Stimulated activated CD4-positive, alpha-beta T cell treated with anti-CD3 and anti-CD28 coated beads, Interleukin-2, amount 100 ng/mL, for 4 hours (primary cell): ENCODE results near the gene GPR55.

Experiments
- DNase-seq: peaks from one replicate; pipeline ENCODE4 v3.0.0-alpha.2; 2020; ENCODE audit warnings: low read depth

GPR55 gene

DNA sequence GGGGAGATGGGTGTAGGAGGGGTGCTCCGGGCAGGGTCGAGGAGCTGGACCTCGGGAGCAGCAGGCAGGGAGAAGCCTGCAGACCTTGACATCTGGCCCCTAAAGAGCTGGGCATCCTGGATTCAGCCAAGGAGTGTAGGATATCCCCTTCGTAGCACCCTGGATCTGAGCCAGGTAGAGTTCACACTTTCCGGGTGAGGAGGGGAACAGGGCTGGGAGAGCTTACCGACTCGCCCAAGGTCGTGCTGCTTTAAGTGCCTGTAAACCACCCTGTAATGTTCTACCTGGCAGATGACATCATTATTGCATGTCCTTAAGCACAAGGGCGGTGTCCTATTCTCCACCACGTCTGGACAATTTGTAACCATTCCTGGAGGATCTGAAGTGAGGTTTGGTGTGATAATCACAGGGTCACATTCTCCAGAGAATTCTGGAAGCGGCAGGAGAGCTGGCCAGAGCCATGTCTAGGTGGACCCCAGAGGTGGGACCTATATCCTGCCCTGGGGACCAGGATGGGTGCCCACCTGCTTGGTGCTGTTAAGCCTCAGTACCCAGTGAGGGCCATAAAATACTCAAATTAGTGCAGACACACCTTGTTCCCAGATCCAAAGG lies 45.7 kb downstream of the GPR55 start:
- DNase-seq, result no peak

DNA sequence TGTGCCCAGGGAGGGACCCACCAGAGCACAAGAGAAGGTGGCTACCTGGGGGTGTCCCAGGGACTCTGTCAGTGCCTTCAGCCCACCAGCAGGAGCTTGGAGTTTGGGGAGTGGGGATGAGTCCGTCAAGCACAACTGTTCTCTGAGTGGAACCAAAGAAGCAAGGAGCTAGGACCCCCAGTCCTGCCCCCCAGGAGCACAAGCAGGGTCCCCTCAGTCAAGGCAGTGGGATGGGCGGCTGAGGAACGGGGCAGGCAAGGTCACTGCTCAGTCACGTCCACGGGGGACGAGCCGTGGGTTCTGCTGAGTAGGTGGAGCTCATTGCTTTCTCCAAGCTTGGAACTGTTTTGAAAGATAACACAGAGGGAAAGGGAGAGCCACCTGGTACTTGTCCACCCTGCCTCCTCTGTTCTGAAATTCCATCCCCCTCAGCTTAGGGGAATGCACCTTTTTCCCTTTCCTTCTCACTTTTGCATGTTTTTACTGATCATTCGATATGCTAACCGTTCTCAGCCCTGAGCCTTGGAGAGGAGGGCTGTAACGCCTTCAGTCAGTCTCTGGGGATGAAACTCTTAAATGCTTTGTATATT lies 46.3 kb downstream of the GPR55 start:
- no peak for DNase-seq

DNA sequence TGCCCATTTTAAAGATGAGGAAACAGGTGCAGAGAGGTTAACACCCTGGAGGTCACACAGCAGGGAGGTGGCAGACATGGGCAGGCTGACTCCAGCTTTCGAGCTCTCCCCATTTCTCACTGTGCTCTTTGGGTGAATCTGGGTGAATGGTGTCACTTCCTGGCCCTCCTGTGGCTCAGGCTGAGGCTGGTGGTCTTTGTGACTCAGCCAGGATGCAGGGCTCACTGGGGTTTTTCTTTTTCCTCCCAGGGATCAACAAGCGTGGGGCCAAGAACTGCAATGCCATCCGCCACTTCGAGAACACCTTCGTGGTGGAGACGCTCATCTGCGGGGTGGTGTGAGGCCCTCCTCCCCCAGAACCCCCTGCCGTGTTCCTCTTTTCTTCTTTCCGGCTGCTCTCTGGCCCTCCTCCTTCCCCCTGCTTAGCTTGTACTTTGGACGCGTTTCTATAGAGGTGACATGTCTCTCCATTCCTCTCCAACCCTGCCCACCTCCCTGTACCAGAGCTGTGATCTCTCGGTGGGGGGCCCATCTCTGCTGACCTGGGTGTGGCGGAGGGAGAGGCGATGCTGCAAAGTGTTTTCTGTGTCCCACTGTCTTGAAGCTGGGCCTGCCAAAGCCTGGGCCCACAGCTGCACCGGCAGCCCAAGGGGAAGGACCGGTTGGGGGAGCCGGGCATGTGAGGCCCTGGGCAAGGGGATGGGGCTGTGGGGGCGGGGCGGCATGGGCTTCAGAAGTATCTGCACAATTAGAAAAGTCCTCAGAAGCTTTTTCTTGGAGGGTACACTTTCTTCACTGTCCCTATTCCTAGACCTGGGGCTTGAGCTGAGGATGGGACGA lies 47.1 kb downstream of the GPR55 start:
- DNase-seq, result no peak

DNA sequence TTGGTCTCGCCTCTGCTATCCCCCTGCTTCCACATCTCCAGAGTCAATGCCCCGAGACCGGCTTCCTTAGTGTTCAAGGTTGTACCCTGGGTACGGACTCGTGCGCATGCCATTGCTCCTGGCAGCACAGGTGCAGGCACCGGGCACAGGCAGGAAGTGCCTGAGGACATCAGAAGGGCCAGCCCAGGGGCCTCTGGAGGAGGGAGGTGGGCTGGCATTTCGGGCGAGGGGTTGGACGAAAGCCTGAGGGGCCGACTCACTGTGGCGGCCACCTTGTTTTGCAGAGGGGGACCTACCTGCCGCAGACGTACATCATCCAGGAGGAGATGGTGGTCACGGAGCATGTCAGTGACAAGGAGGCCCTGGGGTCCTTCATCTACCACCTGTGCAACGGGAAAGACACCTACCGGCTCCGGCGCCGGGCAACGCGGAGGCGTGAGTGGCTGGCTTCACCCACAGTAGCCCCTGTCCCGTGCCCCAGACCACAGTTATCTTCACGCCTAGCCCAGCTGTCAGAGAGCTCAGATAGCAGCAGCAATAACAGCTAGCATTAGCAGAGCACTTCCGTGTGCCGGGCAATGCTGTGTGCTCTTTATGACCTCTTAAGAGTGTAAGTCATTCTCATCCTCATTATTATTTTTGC lies 47.8 kb downstream of the GPR55 start:
- no peak for DNase-seq

DNA sequence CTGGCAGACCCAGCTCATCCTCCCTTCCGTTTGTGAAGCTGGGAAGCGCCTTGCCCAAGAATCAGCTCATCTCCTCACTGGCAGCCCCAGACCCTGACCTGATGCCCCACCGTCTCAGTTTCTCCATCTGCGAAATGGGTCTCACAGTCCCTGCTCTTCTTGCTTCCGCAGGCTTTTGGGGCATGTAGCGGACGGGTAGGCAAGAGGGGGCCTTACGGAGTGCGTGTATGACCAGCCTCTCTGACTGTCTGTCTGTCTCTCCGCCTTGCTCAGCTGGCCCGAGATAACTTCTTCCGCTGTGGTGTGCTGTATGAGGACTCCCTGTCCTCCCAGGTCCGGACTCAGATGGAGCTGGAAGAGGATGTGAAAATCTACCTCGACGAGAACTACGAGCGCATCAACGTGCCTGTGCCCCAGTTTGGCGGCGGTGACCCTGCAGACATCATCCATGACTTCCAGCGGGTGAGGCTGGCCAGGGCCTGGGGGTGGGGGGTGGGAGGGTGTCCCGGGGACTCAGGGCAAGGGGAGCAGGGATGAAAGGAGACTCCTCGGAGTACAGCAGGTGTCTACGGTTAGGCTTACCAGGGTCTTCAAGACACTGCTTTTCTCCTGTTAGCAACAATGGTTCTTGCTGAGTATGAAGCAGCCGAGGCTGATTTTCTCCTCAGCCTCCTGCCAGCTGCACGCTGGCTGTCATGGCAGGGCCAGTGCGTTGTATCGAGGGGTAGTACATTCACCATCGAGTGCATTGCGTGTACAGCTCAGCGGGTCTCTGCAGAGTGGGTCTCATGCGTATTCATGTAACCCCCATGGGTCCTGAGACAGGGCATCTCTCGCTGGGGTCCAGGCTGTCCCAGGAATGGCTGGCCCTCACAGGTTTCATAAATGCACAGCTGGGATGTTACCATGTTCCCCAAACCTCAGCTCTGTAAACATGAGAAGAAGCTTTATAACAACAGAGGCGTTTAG lies 49.4 kb downstream of the GPR55 start:
- DNase-seq, result no peak

DNA sequence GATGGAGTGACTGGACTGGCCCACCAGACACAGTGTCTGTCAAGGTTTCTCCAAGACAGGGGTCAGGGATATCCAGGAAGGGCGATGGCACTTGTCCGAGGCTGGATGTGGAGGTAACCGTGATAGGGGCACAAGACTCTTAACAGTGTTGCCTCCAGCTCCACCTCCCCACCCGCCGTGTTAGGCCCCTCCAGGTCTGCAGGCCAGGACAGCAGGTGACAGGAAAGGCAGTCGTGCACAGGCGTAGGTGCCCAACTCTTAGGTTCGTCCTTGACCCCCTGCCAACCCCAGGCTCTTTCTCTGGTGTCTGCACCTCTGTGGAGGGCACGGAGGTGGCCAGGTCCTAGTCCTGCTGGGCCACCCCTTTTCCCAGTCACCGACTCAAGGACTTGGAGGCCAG lies 50.2 kb downstream of the GPR55 start:
- no peak for DNase-seq

DNA sequence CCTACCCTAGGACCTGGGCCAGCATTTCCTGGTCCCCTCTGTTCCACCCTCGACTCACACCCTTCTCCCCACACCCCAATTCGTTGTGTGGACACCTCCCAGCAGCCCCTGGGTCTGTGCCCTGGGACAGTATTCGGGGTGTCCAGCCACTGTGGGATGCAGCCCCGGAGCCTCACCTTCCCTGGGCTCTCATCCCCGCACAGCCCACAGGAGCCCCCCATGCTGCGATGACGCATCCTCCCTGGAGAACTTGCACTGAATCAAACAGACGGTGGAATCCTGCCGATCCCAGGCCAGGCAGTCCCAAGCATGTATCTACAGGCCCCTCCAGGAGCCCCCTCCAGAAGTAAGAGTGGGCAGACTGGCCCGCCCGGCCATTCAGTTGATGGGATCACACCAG lies 50.6 kb downstream of the GPR55 start:
- DNase-seq, result no peak

DNA sequence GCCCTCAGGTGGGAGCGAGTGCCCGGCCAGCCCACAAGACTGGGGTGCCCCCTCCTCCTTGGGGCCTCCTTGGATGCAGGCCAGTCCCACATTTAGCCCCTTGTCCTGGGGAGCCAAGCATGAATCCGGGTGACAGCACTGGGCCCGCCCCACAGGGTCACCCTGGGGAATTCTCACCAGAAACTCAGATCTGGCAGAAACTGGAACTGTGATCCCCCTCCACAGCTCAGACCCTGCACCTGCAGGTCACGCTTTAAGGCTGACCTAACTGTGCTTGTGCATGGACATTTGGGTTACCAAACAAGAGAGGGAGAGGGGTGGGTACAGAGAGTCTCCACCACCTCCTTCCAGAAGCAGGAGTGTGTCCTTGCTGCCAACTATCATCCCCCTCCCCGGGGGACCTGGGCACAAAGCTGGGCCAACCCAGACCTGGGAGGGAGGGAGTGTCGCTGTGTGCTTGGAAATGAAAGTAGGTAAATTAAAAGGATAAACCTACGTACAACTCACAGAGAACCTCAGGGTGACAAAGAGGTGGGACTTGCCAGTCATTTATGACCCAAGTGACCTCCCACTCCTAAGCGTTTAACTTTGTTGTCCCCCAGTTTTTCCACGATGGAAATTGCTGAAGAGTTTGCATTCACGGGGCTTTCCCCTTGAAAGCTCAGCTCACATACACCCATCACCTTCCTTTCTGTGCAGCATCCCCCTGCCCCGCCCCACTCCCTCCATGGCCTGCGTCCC lies 51.2 kb downstream of the GPR55 start:
- DNase-seq, result no peak

DNA sequence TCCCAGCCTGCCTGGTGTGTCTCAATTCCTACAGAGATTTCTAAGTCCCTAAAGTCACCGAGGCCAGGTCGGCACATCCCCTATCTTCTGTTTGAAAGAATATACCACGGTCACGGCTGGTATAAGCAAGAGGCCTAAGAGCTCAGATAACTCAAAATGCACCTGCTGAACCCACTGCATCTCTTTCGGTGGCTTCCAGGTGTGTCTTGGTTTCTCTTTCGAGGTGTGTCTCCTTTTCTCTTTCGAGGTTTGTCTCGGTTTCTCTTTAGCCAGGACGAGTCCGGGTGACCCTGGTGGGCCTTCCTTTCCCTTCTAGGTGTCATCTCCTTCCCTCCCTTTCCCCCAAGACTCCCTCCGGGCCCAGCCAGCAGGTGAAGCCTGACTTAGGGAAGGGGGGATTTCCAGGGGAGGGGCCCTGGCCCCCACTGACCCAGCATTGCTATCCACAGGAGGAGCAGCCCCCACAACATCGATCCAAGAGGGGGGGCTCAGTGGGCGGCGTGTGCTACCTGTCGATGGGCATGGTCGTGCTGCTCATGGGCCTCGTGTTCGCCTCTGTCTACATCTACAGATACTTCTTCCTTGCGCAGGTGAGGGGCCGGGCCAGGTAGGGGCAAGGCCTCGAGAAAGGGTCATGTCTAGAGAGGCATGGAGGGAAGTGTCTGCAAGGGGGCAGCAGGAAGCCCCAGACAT lies 51.9 kb downstream of the GPR55 start:
- DNase-seq, result no peak

DNA sequence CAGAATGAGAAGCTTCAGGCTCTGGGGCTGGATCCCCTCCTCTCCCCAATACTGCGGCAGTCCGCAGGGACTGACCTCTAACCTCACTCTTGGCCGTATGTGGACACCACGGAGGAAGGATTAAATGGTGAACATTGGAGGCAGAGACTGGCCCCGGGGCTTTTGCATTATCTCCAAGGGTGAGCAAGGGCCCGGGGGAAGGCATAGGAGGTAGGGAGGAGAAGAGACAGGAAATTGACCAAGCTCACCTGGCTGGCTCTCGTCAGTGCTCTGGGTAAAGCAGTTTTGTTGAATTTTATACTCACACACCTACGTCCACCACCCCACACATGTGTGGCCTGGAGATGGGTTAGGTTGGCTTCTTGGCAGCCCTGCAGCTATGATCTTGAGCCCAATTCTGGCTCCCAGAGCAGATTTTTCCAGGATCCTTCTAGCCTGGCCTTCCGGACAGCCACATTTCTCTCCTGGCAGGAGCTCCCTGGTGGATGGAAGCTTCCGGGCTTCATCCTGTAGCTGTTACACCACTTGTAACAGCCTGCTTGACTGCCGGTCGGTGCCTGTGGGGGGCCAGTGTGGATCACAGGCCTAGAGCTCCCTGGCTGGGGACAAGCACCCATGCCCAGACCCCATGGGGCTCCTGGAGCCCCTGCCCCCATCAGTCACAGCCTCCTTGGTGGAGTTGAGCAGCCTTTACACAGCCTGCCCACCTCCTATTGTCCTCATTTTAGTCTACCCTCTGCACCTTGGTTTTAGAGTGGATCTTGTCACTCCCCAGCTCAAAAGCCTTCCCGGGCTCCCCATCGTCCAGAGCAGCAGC lies 52.7 kb downstream of the GPR55 start:
- DNase-seq, result no peak

DNA sequence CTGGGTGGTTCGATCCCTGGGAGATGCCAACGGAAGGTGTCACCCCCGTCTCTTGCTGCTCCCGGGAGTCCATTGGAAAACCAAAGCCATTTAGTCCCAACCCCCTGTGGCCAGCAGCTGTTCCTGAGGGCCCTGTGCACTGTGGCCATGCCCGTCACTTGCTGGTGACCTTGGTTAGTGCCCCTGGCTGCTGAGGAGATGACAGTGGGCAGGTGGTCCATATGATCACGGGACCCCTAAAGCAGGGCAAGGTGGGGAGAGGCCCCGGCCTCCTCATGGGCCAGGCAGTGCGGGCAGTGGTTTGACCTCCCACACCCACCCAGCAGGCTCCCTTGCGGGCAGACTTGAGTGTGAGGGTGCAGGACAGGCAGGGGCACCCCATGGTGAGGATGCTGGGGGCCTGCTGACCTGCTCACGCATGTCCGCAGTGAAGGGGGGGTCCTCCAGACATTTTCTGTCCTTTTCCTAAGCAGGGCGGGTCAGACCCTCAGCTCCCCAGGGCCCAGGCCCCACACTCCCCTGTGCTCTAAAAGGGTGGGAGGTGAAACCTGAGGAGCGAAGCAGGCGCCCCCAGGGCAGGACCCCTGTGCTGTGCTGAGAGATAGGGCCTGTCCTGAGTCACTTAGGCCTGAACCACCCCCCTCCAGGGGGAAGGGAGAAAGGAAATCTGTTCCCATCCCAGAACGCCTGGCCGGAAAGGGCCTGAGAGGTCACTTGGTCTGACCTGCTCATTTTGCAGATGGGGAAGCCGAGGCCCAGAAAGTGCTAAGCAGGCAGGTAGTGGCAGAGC lies 53.5 kb downstream of the GPR55 start:
- no peak for DNase-seq

DNA sequence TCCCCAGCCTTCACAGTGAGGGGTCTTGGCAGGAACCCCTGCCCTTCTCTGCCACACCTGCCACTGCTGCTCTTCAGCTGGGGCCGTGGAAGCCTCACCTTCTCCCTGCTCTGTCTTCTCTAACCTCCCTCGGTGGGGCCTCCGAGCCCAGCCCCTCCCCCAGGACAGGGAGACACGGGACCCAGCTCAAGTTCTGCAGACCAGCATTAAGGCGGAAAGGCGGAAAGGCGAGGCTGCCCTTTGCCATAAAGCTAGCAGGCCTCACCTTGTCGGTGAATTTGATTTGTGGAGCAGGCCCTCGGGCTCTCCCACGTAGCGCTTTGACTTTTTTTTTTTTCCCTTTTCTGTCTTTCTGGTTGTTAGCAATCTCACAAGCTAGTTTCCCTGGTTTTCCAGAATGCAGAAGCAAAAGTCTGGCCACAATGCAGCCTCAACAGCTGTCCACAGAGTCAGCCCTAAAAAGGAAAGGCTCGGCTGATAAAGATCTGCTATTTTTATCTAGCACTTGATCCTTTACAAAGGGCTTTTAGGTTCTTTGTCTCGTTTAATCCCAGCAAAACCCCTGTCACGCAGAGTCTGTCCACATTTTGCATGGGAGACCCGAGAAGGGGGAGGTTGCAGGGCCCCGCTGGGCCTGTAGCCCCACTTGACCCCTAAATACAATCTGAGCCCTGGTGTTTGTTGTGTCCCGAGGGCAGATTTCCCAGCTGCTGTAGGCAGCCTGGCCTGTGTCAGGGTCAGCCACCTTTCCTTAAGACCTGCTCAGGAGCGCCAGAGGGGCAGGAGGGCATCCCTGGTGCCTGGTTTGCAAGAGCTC lies 54.3 kb downstream of the GPR55 start:
- DNase-seq, result no peak

DNA sequence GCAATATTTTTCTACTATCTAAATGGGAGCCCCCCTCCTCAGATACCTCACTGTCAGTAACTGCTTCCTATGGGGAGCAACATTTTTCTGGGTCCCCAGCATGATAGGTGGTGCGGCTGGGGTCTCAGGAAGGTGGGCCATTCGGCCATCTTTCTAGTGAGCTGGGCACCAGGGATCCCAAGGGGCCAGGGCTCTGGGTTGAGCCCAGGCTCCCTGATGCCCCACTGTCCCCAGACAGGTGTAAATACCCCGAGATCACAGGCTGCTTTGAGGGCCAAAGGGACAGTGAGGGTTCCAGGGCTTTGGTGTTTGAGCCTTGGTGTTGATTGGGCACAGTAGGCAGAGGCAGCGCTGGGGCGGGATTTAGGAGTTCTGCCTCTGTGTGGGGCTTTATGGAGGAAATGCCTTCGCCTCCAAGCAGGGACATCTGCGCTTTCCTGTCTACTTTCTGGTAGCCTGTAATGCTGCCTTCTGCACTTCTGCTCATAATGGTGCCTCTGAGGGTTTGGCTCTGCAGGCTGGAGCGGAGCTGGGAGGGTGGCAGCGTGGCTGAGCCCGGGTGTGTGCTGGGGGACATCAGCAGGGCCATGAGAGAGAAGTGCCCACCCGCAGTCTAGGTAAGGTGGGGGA lies 55.0 kb downstream of the GPR55 start:
- no peak for DNase-seq

DNA sequence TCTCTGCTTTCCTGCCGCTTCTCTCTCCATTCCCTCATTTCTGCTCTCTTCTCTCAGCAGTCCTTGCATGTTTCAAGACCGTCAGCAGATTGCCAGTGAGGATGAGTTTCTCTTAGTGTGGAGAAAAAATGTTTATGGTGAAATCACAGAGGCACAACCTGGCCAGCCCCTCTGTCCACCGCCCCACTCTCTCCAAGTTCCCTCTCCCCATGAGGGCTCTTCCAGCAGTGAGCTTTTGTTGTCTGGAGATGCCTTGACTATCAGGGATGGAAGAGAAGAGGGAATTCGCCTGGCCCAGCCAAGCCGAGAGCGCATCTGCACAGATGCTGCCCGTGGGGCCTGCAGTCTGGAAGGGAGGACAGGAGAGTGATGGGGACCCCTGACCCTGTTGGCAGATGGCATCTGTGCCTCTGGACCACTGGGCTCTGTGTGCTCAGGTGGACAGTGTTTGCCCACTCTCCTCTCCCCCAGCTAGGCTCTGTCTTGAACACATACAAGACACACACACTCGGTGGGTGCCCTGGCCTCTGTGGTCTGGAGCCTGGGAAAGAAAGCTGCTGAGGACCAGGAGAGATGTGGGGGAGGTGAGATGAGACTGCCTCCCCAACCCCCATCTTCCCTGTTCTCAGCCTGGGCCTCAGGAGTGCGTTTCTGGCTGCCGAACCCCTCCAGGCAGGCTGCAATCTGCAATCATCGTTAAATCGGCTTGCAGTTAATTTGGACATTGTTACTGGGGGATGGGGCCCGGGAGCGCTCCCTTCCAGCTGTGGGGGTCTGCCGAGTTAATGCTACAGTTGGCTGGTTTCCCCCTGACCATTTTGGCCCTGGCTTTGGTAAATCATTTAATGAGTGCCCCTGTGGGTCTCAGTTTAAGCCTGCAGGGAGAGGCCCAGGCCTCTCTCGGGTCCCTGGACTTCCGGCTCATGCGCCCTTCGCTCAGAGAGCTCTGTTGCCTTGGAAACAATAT lies 55.8 kb downstream of the GPR55 start:
- DNase-seq, result no peak

DNA sequence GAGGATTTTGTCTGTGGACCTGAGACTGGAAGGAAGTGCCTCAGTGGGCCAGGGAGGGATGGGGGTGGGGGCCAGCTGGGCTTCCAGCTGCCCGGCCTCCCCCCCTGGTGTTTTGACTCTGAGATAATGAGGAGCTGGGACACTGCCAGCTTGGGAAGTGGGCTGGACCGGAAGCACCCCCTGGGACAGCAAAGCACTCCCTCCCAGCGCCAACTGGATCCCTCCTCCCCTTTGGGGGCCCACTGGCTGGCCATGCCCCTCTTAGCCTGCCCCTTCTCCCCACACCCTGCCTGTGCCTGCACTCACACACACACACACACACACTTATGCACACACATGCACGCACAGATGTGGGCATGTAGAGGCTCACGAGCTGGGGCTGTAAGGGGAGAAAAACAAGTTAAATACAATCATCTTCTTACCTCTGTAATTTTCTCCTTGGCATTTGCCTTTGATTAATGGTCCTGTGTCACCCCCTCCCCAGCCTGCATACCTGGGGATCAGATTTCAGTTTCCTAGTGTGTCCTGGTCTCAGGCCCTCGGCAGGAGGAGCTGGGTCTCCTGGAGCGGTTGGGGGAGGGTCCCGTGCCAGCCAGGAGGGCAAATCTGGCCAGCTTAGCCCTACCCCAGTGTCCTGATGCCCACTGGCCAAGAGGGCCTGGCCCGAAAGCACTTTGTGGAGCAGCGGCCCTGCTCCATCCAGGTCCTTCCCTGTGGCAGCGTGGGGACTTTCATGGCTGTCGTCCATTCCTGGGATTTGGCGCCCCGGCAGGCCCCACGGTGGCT lies 56.7 kb downstream of the GPR55 start:
- DNase-seq, result no peak
